GM19240 (cell line): ENCODE measurements around the gene FBXO31.
A peak's percentile ranks its signal among the peaks of the same experiment; 100 is the strongest.
"Not testable (repeated sequence)": the region's sequence is repeated elsewhere in the genome, so short reads cannot be mapped to it uniquely, and the experiment has no call there.

Experiments used
- DNase-seq: peaks from one replicate; pipeline ENCODE4 v3.0.0; 2011; ENCODE audit warnings: low spot score; ENCODE audit not compliant: insufficient read length

The FBXO31 gene

GRCh38 chr16:87387942-87388817 lies 4.6 kb upstream of the FBXO31 start:
- peak; percentile 77 for DNase-seq

GRCh38 chr16:87384875-87385167 lies 1.2 kb upstream of the FBXO31 start:
- not testable (repeated sequence) for DNase-seq

DNA sequence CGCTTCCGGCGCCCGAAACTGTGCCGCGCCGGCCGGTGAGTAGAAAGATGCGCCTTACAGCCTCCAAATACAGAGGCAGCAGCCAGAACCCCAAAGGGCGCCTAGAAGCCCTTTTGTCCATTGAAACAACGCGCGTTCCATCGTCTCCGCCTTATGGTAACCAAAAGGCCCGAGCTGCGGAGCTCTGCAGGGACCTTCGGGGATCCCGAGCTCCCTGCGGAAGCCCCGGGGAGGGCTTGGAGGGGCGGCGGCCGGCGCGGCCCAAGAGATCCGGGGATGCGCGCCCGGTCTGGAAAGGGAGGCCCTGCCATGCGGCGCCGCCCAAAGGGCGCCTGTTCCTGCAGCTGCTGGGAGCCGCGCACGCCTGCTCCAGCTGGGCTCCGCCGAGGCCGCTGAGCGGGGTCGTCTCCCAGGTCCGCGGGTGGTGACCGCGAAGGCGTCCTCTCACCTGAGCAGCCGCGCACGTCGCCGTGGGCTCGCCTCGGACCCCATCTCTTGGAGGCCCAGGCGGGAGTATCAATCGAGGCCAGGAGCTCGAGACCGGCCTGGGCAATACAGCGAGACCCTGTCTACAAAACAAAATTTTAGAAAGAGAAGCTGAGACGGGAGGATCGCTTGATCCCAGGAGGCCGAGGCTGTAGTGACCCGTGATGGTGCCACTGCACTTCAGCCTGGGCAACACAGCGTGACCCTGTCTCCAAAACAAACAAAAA lies 742 bp upstream of the FBXO31 start:
- no peak for DNase-seq

- DNase-seq, result no peak
Measured at GRCh38 chr16:87382023-87382785, 1.4 kb downstream of the FBXO31 start.

GRCh38 chr16:87380881-87381280 lies 2.7 kb downstream of the FBXO31 start:
- no peak for DNase-seq

- DNase-seq, result no peak
Measured at GRCh38 chr16:87380403-87380802, 3.2 kb downstream of the FBXO31 start.

DNA sequence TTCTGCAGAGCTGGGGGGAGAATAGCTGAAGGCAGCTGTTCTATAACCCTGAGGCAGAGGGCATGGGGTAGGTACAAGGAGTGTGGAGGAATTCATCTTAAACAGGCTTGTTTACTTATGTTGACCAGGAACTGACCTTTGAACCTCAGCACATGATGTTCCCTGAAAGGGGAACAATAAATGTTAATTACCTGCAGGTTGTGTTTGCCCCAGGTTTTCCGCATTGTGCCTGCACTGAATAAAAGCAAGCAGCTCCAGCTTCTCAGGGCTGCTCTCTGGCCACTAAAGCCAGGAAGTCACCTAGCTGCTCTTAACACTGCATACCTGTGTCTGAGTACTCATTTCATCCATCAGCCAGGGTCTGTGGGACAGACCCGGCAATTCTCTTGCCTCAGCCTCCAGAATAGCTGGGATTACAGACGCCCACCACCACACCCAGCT lies 4.2 kb downstream of the FBXO31 start:
- DNase-seq, result not testable (repeated sequence)

GRCh38 chr16:87376660-87377059 lies 6.9 kb downstream of the FBXO31 start:
- no peak for DNase-seq

DNA sequence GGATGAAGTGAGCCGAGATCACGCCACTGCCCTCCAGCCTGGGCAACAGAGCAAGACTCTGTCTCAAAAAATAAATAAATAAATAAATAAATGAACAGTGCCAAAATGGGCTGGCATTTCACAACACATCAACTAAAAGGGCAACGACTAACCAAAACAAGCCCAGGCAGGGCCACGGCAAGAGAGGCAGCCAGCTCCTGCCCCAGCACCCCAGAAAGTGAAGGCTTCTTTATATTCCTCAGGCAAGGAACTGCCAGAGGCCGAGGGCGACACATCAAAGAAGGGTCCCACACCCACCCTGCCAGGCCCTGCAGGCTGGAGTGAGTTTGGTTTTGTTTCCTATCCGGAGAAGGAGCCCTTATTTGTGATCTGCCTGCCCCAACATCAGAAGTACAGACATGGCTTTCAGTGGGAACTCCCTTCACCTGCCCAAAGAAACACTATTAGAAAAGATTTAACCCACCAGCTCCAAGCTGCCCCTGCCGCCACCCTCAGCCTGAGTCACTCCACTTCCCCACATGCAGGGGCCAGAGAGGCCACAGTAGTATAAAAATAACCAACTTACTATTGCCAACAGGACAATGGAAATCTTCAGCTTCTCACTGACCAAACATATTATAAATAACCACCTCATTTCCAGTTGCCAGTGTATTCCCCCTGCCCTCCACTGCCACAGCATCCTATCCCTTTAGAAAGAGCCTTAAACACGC lies 8.0 kb downstream of the FBXO31 start:
- no peak for DNase-seq

- no peak for DNase-seq
Measured at GRCh38 chr16:87374313-87374712, 9.3 kb downstream of the FBXO31 start.

GRCh38 chr16:87372305-87372704 lies 11.3 kb downstream of the FBXO31 start:
- no peak for DNase-seq

DNA sequence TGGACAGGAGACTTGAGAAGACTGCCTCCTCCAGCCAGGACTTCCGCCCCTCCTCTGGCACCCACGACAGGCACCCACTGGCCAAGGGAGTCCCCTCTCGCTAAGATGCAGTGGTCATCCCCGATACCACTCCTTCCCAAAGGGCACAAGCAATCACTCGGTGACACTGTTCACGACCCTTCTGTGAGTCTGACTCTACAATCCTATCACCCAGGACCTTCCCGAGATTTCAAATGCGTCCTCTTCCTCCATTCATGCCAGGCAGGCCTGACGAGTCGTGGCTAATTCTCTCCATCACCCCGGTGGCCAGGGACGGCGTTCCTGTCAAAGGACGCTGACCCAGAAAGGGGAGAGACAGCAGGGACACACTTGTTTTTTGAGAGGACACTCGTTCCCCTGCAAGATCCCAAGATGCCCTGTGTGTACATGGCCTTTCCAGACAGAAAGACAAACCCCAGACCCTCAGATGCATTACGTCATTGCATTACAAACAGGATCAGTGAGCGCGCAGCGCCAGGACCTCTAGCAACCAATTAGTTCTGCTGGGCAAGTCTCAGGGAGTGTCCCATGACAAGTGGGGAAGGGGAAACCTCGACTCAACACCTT lies 12.2 kb downstream of the FBXO31 start:
- DNase-seq, result no peak

DNA sequence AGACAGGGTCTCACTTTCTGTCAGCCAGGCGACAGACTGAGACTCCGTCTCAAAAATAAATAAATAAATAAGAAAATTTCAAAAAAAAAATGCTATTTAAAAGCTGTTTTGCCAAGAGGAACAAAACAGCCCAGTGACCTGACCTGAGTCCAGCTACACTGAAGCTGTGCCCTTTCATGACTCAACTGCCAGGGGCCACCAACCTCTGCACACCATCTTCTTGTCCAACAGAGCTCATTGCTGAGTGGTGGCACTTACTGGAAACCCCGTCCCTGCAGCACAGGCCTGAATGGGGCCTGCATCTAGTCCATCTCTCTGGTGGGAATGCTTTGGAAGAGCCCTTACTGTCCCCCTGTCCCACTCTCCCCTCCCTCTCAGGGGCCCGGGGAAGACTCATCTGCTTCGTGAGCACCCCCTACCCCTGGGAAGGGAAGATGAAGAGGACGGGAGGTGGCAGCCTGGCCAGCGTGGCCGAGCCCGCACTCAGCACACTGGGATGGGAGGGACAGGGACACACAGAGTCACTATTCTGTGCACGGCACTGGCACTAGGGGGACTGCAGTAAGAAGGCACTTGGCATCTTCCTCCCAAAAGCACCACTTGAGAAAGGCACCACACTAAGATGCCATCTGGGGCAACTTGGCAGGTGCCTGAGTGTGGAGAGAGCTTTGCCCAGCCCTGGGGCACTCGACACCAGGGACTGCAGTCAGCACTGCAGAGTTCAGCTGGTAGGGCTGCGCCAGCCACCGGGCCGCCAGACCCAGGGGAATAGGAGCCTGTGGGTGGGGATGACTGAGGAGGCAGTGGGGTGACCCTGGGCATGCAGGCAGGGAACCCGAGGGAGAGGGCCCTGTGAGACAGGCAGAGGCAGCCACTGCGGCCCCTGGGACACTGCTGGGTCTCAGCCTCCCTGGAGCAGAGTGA lies 13.5 kb downstream of the FBXO31 start:
- DNase-seq, result no peak

- DNase-seq, result no peak
Measured at GRCh38 chr16:87369117-87369765, 14.3 kb downstream of the FBXO31 start.

DNA sequence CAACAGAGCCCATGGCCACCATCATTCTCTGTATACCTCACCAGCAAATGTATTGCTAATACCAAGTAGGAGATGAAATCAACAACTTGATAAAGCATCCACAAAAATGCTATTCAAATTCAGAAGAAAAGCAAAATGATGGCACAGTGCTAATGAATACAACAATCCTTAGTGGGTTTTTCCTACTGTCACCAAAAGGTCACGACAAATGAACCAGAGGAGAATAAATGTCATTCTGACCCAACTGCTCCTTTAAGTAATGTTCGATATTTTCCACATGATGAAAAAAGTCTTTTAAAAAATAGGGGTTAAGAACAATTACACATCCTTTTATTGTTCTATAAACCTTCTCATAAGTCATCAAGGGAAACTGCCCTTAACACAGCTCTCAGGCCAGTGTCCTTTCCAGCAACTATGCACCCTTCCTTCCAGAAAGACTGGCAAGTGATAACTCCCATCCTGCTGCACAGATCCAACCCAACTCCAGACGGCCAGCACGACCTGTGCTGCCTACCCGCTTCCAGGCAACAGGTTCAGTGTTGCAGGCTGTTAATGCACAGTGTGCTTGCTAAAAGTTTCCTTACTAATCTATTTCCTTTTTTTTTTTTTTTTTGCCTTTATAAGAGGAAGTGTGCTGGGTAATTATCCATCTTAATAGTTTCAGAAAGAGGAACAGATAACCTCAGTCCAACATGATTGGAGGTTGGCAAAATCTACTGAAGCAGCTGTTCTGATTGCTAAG lies 15.4 kb downstream of the FBXO31 start:
- DNase-seq, result no peak

GRCh38 chr16:87367529-87367928 lies 16.0 kb downstream of the FBXO31 start:
- DNase-seq, result no peak

- no peak for DNase-seq
Measured at GRCh38 chr16:87366930-87367329, 16.6 kb downstream of the FBXO31 start.

DNA sequence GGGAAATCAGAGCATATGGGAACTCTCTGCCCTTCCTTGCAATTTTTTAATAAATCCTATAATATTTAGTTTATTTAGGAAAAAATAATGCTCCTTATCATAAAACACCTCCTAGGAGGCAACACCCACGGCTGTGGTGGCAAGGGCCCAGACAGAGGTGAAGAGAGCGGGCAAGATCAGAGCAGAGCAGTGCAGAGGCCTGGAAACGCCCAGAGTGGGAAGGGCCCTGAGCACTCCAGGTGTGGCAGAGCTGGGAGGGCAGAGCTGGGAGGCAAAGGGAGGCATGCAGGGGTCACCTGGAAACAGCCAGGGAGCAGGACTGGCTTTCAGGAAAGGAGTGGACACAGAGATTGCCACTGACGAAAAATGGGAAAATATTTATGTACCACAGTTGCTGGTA lies 17.3 kb downstream of the FBXO31 start:
- no peak for DNase-seq
